Bronchus fibroblast of lung (primary cell): ENCODE results near the gene HMOX1. TPM values are rescaled to one million over a fixed set of nuclear protein-coding genes. Genes with fewer than 3 reads are reported as not detected.

Source experiments
- total RNA-seq: library from RNA; depleted of rRNA; stranded (reverse); fragments of >200 nt; gene quantifications from 2 replicates; pipeline ENCODE4 v1.2.3, GENCODE V29; 2015

The HMOX1 gene
- total RNA-seq, result 12.5 and 17.0 TPM in 2 replicates

DNA sequence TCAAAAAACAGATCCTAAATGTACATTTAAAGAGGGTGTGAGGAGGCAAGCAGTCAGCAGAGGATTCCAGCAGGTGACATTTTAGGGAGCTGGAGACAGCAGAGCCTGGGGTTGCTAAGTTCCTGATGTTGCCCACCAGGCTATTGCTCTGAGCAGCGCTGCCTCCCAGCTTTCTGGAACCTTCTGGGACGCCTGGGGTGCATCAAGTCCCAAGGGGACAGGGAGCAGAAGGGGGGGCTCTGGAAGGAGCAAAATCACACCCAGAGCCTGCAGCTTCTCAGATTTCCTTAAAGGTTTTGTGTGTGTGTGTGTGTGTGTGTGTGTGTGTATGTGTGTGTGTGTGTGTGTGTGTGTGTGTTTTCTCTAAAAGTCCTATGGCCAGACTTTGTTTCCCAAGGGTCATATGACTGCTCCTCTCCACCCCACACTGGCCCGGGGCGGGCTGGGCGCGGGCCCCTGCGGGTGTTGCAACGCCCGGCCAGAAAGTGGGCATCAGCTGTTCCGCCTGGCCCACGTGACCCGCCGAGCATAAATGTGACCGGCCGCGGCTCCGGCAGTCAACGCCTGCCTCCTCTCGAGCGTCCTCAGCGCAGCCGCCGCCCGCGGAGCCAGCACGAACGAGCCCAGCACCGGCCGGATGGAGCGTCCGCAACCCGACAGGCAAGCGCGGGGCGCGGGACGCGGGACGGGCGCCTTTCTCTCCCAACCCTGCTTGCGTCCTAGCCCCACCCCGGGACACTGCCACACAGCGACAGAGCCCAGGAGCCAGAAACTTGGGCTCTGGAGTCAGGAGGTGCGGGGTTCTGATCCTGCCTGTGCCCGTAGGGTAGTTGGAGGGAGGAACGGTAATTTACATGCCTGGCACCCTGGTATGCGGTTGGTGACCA is at the start of gene HMOX1:
Gene HMOX1 (plus strand): TSS at position 560 of the 887 bp plus-strand sequence. CDS start 78 bp downstream, at position 638.

GRCh38 chr22:35399678-35400500 is 19.0 kb downstream of the HMOX1 start, which contains the start of gene MCM5:
Gene MCM5, plus strand, starts transcription at chr22:35400140. Its CDS starts 299 bp downstream, at chr22:35400439.

Other genes with a start within 250 kb of the HMOX1 start
- gene HMGXB4, start 123.6 kb upstream of the HMOX1 start, total RNA-seq, result 12.9 and 15.5 TPM in 2 replicates
- 23.9 and 34.6 TPM in 2 replicates for gene TOM1, start 81.2 kb upstream of the HMOX1 start, total RNA-seq
- gene MCM5, start 19.0 kb downstream of the HMOX1 start, total RNA-seq, result 117 and 118 TPM in 2 replicates
- gene RASD2, start 159.7 kb downstream of the HMOX1 start, total RNA-seq, result not detected in 2 replicates
- not detected in 2 replicates for gene MB, start 236.2 kb downstream of the HMOX1 start, total RNA-seq